ELF-1 (cell line): ENCODE data around the gene IL17REL.
"Not testable (repeated sequence)": the region's sequence is repeated elsewhere in the genome, so short reads cannot be mapped to it uniquely, and the experiment has no call there.

Source experiments
- DNase-seq: peaks from one replicate; pipeline ENCODE4 v3.0.0-alpha.2; 2016; ENCODE audit warnings: low read depth, low spot score

Gene IL17REL

GRCh38 chr22:49989826-49990225, 22.7 kb downstream of the IL17REL start:
- not testable (repeated sequence) for DNase-seq

DNA sequence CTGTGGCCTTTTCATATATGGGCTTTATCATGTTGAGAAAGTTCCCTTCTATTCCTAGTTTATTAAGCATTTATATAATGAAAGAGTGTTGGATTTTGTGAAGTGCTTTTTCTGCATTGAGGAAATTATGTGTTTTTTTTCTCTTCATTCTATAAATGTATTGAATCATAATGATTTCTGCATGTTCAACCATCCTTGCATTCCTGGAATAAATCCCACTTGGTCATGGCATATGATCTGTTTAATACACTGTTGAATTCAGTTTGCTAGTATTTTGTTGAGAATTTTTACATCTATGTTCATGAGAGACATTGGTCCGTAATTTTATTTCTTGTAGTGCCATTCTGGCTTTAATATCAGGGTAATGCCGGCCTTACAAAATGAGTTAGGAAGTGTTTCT, 26.2 kb downstream of the IL17REL start:
- DNase-seq = no peak

DNA sequence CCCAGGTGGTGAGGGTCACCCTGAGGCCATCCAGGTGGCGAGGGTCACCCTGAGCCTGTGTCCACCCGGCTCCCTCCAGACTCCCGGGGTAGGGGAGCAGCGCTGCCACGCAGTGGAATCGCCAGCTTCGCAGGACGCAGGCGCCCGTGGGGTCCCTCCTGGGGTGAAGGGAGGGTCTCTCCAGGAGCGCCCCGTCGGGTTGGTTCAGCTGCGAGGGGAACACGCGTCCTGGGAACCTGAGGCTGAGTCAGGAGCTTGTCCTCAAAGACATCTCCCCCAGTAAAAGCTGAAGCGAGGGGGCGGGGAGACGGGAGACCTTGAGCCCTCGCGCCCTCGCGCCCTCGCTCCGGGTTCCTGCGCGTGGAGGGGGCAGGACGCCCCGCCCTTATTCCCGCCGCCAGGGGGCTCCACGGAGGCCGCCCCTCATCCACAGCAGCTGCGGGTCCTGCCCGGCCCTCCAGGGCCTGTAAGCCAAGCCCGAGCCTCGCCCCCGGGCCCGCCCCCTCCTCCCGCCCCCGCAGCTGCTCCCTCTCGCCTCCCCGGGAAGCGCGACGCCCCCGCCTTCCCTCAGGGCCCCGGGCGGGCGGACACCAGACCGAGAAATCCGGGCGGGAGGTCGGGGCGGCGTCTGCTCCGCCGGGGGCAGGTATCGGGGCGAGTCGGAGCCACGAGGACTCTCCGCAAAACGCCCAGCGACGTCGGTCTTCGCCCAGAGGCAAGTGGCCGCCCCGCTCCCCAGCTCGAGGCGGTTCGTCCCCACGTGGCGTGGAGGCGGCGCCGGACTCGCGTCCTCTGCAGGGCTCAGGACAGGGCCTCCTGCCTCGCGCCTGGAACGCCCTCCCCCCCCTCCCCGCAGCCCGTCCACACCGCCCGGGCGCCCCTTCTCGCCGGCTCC, 29.2 kb downstream of the IL17REL start:
- peak; percentile 52 for DNase-seq

- not testable (repeated sequence) for DNase-seq
These were observed 30.8 kb downstream of the IL17REL start for GRCh38 chr22:49981799-49982198.

GRCh38 chr22:49979587-49980264, 32.8 kb downstream of the IL17REL start:
- DNase-seq = no peak

DNA sequence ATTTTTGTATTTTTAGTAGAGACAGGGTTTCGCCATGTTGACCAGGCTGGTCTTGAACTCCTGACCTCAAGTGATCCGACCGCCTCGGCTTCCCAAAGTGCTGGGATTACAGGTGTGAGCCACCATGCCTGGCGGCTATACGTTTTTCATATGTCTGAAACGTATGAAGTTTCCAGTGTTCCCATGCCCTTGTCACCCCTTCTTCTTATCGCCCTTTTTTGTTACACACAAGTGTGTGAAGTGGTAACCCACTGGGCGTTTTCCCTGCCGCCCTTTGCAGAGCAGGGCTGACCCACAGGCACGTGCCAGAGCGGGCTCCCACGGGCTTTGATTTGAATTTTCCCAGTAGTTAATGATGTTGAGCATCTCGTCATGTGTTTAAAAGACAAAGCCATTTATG, 35.0 kb downstream of the IL17REL start:
- DNase-seq = no peak

DNA sequence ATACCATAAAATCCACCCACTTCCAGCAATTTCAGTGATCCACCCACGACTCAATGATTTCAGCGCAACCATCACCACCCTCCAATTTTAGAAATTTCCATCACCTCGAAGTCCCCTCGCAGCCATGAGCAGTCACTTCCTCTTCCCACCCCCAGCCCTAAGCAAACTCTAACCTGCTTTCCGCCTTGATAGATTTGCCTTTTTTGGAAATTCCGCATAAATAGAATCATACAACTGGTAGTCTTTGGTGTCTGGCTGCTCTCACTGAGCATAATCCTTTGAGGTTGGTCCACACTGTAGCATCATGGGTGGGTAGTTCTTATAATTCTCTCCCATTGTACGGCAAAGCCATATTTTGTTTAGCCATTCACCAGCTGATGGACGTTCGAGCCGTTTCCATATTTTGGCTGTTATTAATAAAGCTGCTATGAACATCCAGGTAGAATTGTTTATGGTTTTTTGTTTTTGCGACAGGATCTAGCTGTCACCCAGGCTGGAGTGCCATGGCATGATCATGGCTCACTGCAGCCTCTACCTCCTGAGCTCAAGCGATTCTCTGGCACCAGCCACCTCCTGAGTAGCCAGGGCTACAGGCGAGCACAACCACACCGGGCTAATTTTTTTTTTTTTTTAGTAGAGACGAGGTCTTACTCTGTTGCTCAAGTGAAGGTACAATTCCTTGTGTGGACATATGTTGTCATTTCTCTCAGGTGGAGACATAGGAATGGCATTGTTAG, 36.0 kb downstream of the IL17REL start:
- DNase-seq = peak; percentile 3

DNA sequence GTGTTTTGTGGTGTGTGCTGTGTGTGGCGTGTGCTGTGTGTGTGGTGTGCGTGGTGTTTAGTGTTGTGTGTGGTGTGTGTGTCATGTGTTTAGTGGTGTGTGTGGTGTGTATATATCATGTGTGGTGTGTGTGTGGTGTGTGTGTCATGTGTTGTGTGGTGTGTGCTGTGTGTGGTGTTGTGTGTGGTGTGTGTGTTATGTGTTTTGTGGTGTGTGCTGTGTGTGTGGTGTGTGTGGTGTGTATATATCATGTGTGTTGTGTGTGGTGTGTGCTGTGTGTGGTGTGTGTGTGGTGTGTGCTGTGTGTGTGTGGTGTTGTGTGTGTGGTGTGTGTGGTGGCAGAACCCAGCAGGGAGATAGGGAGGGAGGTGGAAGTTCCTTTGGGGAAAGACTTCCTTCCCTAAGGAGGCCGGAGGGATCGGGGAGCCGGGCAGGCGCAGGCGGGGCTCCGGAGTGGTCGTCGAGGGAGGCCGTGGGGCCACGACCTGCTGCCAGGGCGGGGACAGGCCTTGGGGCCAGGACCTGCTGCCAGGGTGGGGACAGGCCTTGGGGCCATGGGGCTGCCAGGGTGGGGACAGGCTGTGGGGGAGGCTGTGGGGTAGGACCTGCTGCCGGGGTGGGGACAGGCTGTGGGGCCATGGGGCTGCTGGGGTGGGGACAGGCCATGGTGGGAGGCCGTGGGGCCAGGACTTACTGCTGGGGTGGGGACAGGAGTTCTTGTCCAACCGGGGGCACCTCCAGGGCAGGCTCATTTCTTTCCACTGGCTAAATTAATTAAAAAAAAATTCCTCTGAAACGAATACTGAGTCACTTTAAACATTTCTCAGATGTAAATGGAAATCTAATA, 36.8 kb downstream of the IL17REL start:
- DNase-seq = peak; percentile 11

DNA sequence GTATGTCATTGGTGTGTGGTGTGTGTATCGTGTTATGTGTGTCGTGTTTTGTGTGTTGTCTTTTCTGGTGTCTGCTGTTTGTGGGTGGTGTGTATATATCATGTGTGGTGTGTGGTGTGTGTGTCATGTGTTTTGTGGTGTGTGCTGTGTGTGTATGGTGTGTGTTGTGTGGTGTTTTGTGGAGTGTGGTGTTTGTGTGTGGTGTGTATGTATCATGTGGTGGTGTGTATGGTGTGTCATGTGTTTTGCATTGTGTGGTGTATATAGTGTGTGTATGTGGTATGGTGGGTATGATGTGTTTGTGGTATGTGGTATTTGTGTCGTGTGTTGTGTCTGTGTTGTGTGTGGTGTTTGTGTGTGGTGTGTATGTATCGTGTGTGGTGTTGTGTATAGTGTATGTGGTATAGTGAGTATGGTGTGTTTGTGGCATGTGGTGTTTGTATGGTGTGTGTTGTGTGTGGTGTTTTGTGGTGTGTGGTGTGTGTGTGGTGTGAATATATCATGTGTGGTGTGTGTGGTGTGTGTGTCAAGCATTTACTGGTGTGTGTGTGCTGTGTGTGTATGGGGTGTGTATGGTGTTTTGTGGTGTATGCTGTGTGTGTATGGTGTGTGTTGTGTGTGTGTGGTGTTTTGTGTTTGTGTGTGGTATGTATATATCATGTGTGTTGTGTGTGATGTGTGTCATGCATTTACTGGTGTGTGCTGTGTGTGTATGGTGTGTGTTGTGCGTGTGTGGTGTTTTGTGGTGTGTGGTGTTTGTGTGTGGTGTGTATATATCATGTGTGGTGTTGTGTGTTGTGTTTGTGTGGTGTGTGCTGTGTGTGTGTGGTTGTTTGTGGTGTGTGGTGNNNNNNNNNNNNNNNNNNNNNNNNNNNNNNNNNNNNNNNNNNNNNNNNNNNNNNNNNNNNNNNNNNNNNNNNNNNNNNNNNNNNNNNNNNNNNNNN, 39.3 kb downstream of the IL17REL start:
- DNase-seq = peak; percentile 6

DNA sequence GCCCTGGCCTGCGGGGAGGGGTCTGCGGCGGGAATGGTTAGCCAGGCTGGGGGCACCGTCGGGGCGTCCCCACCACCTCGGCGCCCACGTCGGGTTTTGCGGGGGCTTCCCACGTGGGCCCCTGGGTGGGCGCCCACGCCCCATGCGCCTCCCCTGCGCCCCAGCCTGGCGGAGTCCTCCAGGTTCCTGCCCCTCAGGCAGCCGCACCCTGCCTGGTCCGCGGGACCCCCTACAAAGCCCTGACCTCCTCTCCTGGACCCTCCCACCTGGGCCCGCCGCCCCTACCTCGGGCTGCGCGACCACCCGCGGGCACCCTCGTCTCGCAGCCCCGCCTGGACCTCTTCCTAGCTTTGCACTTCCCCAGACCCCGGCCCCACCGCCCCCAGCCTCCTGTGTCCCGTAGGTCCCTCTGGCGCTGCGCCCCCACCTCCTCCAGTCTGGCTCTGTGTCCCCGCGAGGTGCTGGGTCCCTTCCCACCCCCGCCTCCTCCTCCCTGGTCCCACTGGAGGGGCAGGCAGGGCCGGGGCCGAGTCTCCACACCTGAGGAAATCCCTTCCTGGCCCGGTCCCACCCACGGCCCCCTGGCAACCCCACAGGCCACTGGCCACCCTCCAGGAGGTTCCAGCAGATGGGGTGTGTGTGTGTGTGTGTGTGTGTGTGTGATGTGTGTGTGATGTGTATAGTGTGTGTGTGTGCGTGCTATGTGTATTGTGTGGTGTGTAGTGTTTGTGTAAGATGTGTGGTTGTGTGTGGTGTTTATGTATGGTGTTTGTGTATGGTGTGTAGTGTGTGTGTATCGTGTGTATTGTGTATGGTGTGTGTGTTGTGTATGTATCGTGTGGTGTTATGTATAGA, 40.2 kb downstream of the IL17REL start:
- DNase-seq = no peak

DNA sequence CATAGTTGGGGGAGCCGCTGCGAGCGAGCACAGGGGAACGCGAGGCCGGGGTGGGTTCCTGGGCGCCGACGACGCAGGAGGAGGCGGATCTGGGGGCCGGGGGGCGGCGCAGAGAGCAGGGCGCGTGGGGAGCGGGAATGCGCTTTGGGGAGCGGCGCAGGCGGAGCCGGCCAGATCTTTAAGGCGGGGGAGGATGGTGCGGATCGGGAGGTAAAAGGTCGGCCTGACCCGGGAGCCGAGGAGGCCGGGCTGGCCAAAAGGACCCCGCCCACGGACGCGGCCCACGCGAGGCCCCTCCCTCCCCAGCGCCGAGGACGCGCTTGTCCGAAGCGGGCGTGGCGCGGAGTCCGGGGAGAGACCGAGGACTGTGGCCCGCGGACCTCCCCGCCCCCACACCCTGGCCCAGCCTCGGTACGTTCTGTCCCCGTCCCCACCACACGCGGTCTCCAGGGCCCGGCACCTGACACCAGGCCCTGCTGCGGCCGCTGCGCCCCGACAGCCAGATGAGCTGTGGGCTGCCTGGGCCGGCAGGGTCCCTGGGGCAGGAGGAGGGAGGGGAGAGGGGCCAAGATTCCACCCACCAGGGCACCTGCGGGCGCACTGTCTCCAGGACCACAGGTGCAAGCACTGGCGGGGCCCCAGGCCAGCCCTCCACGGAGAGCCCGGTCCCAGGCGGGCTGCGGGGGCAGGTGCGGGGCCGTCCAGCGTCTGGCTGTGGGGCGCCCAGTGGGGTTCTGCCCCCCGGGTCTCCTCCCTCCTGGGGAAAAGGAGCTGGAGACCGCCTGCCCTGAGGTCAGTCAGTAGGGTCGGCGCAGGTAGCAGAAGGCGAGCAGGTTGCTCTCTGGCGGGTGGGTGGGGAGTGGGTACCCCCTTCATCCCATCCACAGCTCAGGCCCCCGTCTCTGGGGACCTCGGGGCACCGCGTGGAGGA, 41.1 kb downstream of the IL17REL start:
- DNase-seq = peak; percentile 19

GRCh38 chr22:49970528-49971231, 41.9 kb downstream of the IL17REL start:
- peak; percentile 93 for DNase-seq

- DNase-seq = peak; percentile 2
These were observed 42.6 kb downstream of the IL17REL start for GRCh38 chr22:49969751-49970527.

DNA sequence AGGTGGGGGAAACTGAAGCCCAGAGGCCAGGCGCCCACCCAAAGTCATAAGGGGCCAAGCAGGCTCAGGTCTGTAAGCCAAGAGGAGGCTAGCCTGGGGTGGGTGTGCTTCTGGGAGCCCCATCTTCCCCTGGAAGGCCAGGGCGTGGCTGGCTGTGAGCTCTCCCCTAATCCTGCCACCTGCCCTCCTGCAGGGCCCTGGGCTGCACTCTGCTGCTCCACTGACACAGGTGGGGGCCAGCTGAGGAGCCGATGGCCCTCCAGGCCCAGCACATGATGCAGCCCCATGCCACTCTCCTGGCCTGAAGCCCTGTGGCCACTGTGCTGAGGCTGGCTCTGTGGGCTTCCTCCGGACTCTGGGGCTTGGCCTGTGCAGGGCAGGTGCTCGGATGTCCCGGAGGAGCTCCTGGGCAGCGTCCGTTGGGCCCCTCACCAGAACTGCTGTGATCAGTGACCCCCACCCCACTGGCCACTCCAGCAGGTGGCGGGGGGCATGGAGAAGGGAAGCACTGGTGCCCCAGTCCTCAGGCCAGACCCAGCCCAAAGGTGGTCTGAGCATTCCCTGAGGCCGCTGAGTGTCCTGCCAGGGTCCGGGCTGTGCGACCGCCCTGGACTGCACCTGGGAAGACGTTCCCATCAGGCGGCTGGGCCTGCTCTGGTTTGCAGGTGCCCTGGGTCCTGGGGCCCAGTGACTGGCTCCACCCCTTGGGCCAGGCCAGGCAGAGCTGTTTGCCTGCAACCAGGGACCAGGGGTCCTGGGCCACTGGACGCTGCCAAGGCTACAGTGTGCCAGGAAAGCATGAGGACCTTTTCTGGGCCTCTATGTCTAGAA, 43.5 kb downstream of the IL17REL start:
- peak; percentile 2 for DNase-seq

GRCh38 chr22:49968313-49968830, 44.2 kb downstream of the IL17REL start:
- peak; percentile 4 for DNase-seq
